ENCODE data around the gene ELP4.
"Not testable (repeated sequence)": the region's sequence is repeated elsewhere in the genome, so short reads cannot be mapped to it uniquely, and the experiment has no call there.

ELP4 gene

DNA sequence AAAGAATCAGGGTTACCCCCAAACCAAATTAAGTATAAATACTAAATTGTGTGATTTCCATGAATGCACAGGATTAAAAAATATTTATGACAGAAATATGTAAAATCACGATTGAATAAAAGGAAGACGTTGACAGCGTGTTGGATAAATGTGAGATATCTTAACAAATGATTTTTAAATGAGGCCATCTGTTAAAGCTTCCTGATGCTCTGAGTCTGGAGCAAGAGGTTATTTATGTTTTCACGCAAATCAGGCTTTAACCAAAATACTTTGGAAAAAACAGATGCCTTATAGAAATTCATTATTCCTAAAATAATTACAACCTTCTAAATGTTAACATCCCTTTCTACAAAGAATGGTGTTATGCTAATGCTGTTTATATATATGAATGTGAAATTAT is 178.3 kb downstream of the ELP4 start:
- H3K27ac ChIP-seq: no peak overlapping the region
- TF ChIP-seq, protein P1, sequence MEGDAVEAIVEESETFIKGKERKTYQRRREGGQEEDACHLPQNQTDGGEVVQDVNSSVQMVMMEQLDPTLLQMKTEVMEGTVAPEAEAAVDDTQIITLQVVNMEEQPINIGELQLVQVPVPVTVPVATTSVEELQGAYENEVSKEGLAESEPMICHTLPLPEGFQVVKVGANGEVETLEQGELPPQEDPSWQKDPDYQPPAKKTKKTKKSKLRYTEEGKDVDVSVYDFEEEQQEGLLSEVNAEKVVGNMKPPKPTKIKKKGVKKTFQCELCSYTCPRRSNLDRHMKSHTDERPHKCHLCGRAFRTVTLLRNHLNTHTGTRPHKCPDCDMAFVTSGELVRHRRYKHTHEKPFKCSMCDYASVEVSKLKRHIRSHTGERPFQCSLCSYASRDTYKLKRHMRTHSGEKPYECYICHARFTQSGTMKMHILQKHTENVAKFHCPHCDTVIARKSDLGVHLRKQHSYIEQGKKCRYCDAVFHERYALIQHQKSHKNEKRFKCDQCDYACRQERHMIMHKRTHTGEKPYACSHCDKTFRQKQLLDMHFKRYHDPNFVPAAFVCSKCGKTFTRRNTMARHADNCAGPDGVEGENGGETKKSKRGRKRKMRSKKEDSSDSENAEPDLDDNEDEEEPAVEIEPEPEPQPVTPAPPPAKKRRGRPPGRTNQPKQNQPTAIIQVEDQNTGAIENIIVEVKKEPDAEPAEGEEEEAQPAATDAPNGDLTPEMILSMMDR (conservative IDR thresholded peaks at IDR 0.05): no peak
- no peak for TF ChIP-seq ZFX (IDR thresholded peaks at IDR 0.05)

DNA sequence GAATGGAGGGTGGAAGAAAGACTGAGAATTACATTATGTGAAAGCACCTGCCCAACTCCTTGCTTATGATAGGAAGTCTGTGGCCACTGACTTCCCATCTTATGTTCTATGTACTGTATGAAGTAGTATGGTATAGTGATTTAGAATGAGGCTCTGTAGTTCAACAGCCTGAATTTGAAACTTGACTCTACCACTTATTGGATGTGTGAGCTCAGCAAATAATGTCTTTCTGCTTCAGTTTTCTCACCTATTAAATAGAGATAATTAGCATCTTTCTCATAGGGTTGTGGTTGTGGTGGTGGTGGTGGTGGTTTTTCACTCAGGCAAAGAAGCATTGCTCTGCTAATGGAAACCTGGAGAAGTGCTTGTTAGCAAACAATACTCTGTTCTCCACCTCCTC is 180.0 kb downstream of the ELP4 start:
- TF ChIP-seq, protein P1 (conservative IDR thresholded peaks at IDR 0.05): no peak
- TF ChIP-seq ZFX (IDR thresholded peaks at IDR 0.05): no peak
- H3K27ac ChIP-seq: no peak overlapping the region

DNA sequence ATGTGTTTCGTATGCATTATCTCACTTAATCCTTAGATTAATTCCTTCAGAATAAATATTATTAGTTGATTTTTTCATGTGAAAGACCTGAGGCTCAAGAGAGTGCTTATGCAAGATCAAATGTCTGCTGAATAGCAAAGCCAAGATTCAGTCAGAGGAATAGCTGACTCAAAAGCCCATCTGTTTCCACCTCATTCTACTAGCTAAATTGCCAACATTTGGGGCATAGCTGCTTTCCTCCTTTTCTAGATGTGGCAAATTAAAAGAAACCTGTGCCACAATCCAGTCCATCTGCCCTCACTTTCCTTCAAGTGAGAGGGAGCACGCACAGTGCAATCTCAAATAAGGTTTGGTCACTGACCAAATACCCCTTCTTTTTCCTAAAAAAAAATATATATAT is 180.5 kb downstream of the ELP4 start:
- TF ChIP-seq, protein P1 (conservative IDR thresholded peaks at IDR 0.05): no peak
- H3K27ac ChIP-seq: no peak overlapping the region

DNA sequence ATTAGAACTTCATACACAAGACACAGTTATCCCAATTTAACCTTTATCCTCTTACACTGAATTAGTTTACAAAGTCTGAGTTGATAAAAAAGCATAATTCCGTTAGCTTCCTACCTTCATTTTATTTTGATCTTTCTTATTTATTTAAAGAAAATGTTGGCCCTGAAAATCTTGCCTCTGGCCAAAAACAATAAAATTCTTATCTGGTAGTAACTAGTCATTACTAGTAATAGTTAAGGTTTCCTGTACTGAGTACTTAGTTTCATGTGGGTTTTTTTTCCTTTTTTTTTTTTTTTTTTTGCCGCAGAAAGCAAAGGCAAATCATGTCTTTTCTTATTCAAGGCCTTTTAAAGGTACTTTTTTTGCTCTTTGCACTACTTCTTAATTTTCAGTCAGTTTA is 180.9 kb downstream of the ELP4 start:
- TF ChIP-seq, protein P1 (conservative IDR thresholded peaks at IDR 0.05): no peak
- TF ChIP-seq ZFX (IDR thresholded peaks at IDR 0.05): no peak

DNA sequence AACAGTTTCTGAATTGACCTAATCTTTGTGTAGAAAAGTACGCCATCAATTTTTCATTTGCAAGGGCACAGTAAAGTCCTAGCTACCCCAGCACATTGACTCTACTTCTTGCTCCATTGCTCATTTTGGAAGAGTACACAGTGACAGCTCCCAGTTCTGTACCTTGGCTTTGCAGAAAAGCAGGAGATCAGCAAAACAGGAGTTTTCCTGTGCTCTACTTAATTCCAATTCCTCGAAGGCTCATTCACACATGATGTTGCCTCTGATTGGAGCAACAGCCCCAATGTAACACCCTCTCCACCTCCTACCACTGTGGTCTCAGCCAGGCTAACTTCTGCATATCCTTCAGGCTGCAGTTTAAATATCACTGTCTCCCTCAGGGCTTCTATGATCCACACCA is 182.9 kb downstream of the ELP4 start:
- H3K27ac ChIP-seq: no peak overlapping the region
- TF ChIP-seq ZFX (IDR thresholded peaks at IDR 0.05): no peak
- TF ChIP-seq, protein P1 (conservative IDR thresholded peaks at IDR 0.05): no peak

More for the DNA sequence above, 180.9 kb downstream of the ELP4 start:
- H3K27ac ChIP-seq: no peak overlapping the region

DNA sequence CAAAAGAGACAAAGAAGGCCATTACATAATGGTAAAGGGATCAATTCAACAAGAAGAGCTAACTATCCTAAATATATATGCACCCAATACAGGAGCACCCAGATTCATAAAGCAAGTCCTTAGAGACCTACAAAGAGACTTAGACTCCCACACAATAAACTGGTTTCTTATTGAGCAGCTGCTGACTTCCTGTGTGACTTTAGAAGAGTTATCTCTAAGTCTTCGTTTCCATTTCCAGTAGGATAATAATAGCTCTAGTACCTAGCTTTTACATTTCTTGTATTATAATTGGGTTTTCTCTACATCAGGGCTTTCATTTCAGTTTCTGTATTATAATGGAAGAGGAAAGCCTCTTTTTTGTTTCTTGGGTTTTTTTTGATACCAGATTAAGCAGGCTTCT is 187.5 kb downstream of the ELP4 start:
- H3K27ac ChIP-seq: not testable (repeated sequence)

DNA sequence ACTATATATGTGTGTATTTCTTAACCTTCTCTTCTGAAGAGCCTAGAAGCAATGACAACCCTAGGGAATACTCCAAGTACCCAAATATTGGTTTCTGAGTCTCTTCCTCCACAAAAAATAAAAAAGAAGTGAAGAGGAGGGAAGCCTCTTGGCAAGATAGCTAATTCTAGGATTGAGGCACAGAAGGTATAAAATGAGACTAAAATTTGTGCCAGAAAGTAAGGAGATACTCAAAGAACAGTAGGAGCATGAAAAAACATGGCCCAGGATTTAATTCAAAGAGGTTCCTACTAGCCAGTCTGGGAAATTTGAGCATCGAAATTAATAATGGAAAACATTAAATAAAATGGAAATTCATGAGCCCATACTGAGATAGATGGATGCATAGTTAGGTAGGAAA is 189.5 kb downstream of the ELP4 start:
- TF ChIP-seq, protein P1 (conservative IDR thresholded peaks at IDR 0.05): no peak
- TF ChIP-seq ZFX (IDR thresholded peaks at IDR 0.05): no peak
- no peak overlapping the region for H3K27ac ChIP-seq

DNA sequence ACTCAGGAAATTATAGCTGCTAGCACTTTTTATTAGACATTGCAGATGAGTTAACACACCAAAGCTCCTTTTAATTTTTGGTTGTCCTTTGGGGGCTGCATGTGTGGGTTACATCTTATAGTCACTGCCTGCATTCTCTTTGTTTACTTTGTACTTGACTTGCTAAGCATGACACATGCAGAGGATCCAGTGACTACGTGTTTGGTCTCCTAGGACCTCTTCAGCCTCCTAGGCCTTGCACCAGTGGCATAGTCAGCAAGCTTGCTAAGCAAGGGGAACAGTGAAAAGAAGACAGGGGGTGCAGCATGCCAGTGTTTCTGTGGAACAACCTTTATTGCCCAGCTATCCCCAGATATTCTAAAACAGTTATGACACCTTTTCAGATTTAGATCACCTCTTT is 193.4 kb downstream of the ELP4 start:
- TF ChIP-seq, protein P1 (conservative IDR thresholded peaks at IDR 0.05): no peak
- TF ChIP-seq ZFX (IDR thresholded peaks at IDR 0.05): no peak
- no peak overlapping the region for H3K27ac ChIP-seq
